ENCODE measurements around the gene SH2D4B.
A peak's percentile ranks its signal among the peaks of the same experiment; 100 is the strongest.

The SH2D4B gene

DNA sequence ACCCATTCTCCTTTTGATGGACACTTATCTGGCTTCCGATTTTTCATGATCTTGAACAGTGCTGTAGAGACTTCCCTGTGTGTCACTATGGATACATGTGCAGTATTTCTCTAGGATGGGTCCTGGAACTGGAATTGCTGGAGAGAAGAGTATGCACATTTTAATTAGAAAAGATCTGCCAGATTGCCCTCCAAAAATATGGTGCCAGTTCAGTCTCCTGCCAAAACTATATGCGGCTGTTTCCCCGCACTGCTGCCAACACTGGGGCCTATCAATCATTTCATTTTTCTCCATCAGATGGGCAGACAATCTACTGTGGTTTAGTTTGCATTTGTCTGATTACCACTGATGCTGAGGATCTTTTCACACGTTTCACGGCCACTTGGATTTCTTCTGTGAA is 105.0 kb downstream of the SH2D4B start:
- DNase-seq (ENCODE audit: low read depth), result no peak

DNA sequence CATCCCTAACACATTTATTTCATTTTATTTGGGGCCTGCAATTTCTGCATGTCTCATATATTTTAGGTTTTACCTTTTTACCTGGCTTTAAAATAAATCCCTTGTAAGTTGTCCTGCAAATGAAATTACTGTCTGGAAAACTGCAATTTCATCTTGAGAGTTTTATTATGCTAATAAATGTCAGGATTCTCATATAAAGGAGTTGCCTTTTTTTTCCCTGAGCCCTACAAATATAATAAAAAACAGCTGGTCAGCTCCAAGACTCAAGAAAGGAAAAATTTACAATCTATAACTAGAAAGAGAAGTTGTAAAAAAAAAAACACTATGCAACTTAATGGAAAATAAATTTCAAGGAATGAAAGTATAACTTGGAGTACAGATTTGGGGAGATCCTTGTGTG is 108.7 kb downstream of the SH2D4B start:
- DNase-seq (ENCODE audit: low read depth), result no peak

DNA sequence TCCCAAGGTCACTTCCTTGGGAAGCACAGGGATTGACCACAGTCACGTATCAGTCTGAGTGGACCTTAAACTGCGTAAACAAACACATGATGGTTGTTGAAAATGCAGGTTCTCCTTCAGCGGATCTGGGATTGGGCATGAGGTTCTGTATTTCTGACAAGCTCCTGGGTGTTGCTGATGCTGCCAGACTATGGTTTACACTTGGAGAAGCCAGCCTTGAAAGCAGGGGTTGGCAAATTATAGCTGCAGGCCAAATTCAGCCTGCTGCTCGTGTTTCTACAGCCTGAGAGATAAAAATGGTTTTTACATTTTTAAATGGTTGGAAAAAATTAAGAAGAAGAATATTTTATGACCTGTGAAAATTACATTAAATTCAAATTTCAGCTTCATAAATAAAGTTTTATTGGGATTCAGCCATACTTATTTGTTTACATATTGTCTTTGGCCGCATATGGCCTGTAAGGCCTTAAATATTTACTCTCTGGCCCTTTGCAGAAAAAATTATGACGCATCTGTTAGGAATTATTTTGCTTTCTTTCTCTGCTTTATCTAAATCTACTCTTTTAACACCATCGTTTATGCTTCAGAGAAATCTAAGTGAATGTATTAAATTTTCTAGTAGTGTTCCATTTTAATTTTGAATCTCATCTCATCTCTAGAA is 109.6 kb downstream of the SH2D4B start:
- DNase-seq (ENCODE audit: low read depth), result no peak

DNA sequence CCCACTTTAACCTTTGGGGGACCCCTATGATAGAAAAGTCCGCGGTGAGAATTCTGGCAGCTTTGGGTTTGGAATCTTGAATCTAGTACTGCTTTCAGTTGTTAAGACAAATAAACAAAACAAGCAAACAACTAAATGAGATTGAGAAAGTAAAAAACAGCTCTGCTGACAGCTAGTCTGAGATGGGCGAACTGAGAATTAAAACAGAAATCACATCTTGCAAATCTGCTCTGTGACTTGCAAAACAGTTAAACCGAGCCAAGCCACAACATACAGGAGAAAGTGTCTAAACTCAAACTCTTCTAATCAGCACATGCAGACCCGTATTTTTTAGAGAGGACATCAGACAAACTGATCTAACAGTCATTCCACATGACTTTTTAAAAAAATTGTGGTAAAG is 110.4 kb downstream of the SH2D4B start:
- DNase-seq (ENCODE audit: low read depth), result no peak

DNA sequence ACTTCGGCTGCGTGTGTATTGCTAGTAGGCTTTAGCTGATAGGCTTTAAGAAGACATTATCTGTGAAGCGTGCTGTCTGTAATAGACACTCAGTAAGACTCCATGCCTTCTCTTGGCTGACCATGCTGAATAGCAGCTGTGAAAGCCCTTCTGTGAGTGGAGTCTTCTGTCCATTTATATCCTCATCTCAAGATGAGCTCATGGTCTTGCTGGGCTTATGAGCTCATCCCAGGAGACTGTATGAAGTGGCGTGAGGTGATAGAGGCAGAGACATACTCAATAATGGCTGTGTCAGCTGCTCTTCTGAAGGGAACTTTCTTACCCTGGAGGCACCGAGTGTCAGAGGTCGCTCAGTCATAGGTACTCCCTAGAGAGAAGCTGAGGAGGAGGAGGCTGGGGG is 111.5 kb downstream of the SH2D4B start:
- no peak for DNase-seq (ENCODE audit: low read depth)

DNA sequence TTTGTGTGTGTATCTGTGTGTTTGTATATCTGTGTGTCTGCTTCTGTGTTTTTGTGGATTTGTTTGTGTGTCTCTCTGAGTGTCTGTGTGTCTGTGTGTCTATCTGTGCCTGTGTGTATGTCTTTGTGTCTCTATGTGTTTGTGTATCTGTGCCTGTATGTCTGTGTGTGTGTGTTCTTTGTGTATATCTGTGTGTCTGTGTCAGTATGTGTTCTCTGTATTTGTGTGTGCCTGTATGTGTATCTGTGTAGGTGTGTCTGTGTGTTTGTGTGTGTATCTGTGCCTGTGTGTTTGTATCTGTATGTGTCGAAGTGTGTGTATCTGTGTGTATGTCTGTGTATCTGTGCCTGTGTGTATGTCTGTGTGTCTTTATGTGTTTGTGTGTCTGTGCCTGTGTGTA is 118.2 kb downstream of the SH2D4B start:
- no peak for DNase-seq (ENCODE audit: low read depth)

DNA sequence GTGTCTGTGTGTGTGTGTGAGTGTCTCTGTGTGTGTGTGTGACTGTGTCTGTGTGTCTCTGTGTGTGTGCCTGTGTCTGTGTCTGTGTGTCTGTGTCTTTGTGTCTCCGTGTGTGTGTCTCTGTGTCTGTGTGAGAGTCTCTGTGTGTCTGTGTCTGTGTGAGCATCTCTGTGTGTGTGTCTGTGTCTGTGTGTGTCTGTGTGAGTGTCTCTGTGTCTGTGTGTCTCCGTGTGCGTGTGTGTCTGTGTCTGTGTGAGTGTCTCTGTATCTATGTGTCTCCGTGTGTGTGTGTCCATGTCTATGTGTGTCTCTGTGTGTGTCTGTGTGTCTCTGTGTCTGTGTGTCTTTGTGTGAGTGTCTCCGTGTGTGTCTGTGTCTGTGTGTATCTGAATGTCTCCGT is 120.4 kb downstream of the SH2D4B start:
- no peak for DNase-seq (ENCODE audit: low read depth)

DNA sequence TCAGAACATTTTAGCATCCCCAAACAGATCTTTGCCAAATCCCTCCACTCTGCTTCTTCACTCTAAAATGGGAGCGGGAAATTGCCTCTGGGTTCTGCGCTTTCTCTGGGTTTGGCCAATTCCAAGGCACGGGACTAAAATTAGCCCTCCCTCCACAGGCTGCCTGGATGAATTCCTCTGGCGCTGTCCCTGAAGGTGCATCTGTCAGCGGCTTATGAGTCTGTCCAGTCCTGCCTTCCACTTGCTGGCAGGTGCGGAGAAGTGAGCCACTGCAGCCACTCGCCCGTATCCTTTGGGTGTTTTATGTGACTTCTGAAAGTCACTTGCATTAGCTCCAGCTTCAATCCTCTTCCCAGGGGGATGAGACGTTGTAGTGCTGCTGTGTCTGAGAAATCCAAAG is 121.6 kb downstream of the SH2D4B start:
- no peak for DNase-seq (ENCODE audit: low read depth)

DNA sequence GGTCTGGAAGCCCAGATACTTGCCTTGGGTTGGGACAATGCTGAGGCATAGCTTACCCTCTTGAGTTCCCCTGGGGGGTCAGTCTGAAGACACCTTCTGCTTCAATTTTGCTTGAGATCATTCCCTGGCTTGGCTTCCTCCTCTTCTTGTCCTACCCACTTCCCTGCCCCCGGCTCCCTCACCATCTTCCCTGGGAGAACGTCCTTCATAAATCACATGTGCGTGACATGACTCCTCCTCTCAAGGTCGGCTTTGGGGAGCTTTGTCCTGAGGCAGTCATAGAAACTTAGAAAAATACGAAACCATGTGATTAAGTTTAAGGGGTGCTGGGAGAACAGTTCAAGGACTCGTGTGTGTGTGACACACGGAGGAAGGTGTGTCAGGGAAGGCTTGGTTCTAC is 122.6 kb downstream of the SH2D4B start:
- DNase-seq (ENCODE audit: low read depth), result no peak

DNA sequence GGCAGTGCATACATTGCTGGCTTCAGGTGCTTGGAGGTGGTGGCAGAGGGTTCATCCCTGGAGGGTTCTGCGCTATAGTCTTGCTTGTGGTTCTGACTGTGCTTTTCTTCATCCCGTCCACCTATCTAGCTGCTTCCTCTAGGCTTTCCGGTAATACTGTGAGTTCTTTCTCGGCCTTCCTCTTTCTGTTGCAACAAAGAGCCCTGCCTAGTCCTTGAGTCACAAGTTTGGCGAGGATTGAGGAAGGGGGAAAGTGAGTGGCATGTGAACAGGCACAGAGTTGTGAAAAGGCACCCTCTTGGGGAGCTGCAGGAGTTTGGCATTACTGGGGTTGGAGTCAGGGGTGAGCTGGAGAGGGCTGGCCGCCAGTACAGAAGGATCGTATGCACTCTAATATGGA is 123.0 kb downstream of the SH2D4B start:
- no peak for DNase-seq (ENCODE audit: low read depth)

DNA sequence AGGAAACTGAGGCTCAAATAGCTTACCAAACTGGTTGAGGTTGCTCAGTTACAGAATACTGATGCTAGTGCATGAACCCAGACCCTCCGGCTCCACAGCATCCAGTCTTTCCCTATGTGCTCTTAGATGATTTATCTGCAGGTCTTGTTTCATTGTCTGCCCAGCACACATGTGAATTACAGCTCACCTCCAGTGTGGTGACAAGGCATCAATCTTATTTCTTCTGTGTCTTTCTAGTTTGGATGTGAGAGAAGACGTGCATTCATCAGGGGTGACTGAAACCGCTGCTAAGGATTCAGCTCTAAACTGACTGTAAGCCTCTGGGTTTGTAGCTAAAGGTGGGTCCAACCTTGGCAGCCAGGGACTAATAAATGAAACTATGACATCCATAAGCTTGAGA is 123.8 kb downstream of the SH2D4B start:
- no peak for DNase-seq (ENCODE audit: low read depth)

DNA sequence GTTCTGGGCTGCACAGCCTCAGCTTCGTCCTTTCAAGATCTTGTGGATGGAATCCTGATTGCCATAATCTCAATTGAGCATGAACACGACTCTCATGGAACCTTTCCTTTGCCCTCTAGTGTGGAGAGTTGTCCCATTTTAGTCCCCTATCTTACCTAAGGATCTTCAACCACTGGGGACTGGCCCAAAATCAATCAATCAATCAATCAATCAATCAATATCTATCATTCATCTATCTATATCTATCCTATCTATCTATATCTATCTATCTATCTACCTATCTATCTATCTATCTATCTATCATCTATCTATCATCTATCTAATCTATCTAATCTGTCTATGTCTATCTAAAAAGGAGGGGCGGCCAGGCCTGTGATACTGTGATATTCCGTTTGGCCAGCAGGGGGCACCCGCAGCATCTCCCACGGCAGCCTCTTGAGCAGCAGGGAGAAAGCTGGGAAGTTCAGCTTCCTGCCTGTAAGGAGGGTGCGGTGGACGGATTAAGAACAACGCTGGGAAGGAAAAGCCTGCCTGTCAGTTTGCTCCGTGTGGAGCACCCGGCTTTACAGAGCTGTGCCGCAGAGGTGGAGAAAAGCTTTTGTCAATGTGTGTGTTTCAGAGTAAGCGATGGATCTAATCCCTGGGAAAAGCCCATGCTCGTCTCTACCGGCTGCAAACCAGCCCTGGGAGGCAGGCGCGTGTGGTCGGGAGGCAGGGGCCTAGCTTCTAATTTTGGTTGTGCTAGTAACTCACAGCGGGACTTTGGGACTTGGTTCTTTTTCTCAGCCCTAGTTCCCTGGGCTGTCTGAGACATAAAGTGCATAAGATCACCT is 124.9 kb downstream of the SH2D4B start:
- DNase-seq (ENCODE audit: low read depth), result peak; percentile 72

DNA sequence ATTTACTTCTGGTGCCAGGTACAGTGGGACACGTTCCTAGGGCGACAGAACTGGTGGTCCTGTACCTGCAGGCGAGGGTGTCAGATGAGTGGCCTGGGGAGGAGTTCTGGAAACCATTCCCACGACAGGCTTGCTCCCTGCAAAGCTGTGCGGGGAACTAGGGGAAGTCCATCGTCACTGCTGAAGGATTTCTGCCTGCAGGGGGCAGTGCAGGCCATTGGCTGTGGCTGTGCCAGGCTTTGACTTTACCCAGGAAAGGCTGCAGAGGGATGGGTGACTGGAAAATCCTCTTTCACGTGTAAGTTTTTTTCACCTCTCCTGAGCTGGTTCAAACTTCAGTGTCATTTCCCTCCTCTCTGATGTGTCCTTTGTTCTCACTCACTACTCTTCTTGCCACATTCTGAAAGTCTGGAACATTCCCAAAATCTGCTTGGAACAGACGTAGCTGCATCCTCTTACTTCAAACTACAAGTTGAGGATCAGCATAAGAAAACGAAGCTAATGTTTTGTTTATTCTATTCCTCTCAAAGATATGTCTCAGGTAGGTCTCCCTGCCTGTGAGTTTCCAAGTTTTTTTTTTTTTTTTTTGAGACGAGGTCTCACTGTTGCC is 126.5 kb downstream of the SH2D4B start:
- DNase-seq (ENCODE audit: low read depth), result peak; percentile 62

DNA sequence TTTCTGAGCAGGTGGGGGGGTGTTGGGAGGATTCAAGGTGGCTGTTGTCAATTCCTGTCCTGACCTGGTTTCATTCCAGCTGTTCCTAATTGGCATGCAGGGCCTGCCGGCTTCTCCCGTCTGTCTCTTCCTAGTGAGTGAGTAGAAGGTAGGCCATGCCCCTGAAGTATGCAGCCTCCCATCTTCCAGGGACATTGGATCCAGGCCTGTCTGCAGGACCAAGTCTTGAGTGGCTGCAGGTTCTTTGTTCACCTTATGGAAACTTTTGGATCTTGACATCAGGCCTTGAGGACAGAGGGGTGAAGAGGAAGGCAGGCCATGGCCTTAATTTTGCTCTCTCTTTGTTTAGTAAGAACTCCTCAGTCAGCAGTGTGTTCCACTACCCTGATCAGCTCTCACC is 131.8 kb downstream of the SH2D4B start:
- DNase-seq (ENCODE audit: low read depth), result no peak

DNA sequence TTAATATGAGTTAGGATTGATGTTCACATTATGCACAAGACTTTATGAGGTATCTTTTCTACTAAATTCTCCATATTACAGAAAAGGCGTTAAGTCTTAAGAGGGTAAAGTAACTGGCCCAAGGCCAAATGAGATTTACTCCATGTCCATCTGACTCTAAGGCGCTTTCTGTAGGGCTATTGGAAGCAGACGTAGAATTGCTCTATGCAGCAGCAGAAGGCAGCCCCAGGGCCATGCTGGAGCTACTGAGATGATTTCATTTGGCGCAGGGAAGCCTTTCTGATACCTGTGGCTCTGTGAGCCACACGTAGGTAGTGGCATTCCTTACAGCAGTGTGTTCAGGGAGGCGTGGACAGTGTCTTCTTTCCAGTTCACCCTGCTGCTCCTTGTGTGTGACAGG is 133.1 kb downstream of the SH2D4B start:
- DNase-seq (ENCODE audit: low read depth), result no peak

DNA sequence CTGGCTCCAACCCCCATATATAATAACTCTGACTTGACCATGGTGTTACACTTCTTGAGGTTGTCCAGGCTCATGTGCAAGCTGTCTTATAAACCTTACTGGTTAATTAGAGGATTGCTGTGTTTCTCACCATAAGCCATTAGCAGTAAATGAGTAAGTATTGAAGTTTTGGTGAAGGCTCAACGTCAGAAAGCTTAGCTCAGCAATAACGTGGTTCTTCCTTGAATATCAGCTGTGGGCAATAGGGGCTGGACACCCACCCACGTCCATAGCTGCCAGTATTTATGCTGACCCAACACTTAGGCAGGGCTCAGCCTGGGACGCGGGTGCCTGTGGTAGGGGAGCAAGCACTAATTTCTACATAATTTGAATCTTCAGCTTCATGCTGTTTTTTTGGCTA is 134.1 kb downstream of the SH2D4B start:
- no peak for DNase-seq (ENCODE audit: low read depth)

DNA sequence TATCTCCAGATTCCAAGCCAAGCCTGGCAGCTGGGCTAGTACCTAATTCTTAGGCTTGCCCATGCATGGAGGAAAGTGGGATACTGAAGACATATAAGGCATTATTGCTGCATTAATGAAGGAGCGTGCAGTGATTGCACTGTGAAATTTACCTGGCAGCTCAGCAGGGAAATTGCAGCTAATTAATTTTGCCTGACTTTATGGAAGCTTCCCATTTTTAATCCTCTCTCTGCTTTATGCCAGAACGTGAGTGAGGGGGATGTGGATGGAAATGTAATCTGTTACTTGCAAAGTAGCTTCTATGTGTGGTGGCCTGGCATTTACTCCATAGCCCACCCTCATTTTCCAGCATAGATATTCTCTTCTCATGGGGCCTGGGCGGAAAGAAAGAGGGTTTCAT is 134.9 kb downstream of the SH2D4B start:
- no peak for DNase-seq (ENCODE audit: low read depth)

DNA sequence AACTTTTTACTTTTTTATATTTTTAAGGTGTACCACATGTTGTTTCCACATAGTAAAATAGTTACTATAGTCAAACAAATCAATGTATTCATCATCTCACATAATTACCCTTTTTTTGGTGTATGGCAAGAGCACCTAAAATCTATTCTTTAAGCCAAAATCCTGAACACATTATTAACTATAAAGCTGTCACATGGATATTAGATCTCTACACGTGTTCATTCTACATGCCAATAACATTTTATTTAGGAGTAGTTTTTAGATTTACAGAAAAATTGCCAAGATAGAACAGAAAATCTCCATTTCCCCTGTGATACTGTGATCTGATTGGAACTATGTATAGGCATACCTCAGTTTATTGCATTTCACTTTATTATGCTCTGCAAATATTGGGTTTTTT is 137.1 kb downstream of the SH2D4B start:
- no peak for DNase-seq (ENCODE audit: low read depth)

DNA sequence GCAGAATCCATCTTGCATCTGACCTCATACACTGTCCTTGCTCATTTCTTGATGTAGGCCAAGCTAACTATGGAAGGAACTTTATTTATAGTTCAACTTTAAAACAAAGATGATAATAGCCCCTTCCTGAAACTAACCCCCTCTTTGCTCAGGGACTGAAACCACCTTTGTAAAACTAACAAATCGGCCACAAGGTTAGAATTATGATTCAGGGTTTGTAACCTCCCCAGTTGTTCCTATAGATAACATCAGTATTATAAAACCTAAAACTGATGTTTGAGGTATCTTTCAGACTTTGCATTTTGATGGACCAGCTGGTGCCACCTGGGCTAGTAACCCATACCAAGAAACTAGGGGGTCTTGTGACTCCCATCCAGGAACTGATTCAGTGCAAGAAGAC is 143.4 kb downstream of the SH2D4B start:
- no peak for DNase-seq (ENCODE audit: low read depth)

DNA sequence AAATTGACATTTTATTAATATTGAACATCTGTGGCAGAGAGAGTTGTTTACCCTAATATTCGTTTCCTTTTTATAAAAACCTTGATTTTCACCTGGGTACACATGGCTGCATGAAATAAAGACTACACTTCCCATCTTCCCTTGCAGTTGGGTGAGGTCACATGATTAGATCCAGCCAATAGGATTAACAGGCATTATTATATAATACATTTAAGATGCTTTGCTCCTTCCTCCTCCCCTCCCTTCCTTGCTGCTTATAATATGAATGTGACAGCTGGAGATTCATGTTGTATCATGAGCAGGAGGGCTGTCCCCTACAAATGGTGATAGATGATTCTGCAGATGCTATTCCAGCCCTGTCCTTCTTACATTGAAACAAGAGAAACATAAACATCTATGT is 146.6 kb downstream of the SH2D4B start:
- peak; percentile 56 for DNase-seq (ENCODE audit: low read depth)

DNA sequence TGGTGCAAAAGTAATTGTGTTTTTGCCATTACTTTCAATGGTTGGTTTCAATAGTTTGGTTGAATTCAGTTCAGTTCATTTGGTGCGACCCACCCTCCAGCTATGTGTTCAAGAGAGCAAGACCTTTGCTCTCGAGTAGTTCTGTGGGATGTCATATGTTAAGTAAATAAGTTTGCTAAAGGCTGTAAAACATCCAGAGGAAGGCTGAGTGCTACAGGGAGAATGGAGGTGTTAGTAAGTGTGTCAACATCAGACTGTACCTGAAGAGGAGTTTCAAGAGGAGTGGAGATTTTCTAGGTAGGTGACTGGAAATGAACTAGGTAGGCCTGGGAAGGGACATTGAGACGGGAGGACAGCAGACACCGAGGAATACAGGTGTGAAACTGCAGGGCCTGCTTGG is 147.7 kb downstream of the SH2D4B start:
- DNase-seq (ENCODE audit: low read depth), result no peak

DNA sequence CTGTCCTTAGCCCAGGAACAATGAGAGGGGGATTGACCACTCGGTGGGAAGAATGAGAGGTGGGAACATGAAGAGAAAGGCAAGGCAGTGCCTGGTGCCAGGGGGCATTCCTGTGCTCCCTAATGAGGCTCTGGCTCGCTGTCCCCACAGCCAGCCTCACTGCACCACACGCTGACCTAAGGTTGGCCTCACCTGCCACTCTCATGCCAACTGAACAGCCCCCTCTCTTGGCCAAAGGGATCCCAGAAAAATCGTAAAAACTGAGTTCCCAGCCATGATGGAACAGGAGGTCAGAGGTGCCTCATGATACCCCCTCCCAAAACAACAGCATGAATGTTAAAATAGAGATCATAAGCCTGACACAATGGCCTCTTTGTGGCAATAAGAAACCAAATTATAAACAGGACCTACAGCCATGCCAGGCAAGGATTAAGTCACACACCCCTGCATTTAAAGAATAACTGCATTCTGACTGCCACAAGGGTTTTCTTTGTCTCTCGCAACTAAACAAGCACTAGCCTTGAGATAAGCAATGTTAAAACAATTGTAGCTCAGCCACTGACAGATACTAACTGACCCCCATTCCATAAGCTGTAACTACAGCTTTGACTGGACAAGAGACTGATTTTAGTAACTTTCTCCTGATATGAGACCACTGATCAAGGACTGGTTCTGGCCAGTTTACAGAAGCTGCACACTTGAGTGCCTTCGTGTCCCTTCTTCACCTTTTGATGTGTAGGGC is 149.2 kb downstream of the SH2D4B start:
- DNase-seq (ENCODE audit: low read depth), result no peak

DNA sequence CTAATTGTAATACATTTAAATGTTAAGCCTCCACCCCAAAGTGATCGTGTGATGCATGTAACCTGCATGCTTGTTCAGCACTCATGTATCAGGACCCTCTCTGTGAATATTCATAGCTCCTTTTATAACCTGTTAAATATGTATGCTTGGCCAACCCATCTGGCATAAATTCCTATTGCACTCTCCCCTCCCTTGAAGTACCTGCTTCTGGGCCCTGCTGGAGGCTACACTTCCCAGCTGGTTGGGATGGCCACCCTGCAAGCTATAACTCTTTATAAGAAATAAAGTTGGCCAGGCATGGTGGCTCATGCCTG is 149.7 kb downstream of the SH2D4B start:
- DNase-seq (ENCODE audit: low read depth), result no peak

Data from iris pigment epithelial cell (primary cell).